ENCODE data around the gene WDR74.
"Not testable (repeated sequence)": the region's sequence is repeated elsewhere in the genome, so short reads cannot be mapped to it uniquely, and the experiment has no call there.

The WDR74 gene

DNA sequence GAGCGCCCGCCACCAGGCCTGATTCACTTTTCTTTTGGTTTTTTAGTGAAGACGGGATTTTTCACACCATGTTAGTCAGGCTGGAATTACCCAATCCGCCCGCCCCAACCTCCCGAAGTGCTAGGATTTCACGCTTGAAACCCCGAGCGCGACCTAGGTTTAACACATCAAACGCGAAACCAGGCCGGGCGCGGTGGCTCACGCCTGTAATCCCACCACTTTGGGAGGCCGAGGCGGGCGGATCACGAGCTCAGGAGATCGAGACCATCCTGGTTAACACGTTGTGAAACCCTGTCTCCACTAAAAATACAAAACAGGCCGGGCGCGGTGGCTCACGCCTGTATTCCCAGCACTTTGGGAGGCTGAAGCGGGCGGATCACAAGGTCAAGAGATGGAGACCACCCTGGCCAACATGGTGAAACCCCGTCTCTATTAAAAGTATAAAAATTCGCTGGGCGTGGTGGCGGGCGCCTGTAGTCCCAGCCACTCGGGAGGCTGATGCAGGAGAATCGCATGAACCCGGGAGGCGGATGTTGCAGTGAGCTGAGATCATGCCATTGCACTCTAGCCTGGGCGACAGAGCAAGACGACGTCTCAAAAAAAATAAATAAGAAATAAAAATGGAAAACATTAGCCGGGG is 1.5 kb upstream of the WDR74 start:
- peak; percentile 87 for DNase-seq

- DNase-seq, result no peak
These were observed 4.1 kb downstream of the WDR74 start for GRCh38 chr11:62835336-62835735.

GRCh38 chr11:62832336-62833234 is 6.8 kb downstream of the WDR74 start, which contains the start of gene TEX54:
TEX54 (minus strand) TSS chr11:62832841.
- DNase-seq, result no peak

DNA sequence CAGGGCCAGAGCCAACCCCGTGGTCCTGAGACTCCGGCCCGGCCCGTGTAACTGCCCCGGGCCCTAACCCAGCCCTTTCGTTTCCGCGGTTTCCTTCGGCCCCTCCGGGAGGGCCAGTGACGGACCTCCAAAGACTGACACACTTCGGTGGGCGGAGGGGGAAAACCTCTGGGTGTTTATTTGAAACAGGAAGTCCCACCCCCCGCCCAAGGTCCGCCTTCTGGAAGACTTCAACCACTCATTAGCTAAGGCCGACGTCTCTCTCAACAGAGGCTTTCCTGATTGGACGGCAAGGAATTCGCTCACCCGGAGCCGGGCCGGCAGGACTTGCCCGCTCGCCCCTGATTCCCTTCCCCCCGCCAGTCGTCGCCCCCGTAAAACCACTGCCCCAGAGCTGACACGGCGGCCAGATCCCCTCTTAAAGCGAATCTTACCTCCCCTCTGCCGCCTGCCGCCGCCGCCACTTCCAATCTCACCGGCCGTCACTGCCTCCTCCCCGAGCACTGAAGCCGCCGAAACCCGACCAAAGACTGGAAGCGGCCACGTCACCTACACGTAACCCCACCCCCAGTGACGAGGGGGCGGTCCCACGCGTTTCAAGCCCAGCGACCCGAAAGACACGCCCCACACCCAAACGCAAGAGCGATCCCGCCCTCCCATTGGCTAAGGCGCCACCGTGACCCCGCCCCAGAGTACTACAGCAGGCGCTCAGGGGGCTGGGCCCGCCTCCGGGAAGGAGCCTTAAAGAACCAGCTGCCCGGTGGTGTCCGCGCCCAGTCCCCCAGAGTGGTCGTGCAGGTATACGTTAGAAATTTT is 7.7 kb downstream of the WDR74 start, which contains the start of gene STX5:
STX5 (minus strand) TSS at position 532 of the 816 bp plus-strand sequence. CDS start 808 bp downstream, outside the sequence.
- peak; percentile 100 for DNase-seq

- DNase-seq, result no peak
These were observed 8.4 kb downstream of the WDR74 start for GRCh38 chr11:62830904-62831519.

DNA sequence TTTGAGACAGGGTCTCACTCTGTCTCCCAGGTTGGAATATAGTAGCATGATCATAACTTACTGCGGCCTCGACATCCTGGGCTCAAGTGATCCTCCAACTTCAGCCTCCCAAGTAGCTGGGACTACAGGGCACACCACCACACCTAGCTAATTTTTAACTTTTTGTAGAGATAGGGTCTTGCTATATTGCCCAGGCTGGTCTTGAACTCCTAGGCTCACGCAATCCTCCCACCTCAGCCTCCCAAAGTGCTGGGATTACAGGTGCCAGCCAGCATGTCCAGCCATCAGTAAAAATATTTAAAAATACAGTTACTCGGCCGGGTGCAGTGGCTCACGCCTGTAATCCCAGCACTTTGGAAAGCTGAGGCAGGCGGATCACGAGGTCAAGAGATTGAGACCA is 11.3 kb downstream of the WDR74 start:
- DNase-seq, result not testable (repeated sequence)

DNA sequence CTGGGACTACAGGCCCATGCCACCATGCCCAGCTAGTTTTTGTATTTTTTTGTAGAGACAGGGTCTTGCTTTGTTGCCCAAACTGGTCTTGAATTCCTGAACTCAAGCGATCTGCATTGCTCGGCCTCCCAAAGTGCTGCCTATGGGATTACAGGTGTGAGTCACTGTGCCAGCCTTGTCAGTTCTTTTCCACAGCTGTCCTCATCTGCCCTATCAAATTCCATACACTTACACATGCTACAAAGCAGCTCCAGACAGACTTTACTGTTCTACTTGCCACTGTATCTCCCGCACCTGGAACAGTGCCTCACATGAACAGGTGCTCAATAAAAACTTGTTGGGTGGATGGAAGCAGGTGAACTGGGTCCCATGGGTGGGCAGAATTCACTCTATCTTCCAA is 15.7 kb downstream of the WDR74 start:
- DNase-seq, result no peak

GRCh38 chr11:62817129-62817528 is 22.3 kb downstream of the WDR74 start:
- DNase-seq, result no peak

DNA sequence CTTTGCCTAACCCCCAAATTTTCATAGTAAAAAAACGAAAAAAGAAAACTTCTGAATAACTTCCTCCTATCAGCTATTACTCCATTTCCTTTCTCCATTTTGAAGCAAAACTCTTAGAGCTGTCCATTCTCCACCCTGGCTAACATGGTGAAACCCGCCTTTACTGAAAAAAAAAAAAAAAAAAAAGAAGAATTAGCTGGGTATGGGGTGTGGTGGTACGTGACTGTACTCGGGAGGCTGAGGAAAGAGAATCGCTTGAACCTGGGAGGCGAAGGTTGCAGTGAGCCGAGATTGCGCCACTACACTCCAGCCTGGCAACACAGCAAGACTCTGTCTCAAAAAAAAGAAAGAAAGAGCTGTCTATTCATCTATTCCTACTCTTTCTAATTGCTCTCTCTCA is 22.8 kb downstream of the WDR74 start:
- no peak for DNase-seq

- DNase-seq, result no peak
These were observed 27.7 kb downstream of the WDR74 start for GRCh38 chr11:62811659-62812058.

DNA sequence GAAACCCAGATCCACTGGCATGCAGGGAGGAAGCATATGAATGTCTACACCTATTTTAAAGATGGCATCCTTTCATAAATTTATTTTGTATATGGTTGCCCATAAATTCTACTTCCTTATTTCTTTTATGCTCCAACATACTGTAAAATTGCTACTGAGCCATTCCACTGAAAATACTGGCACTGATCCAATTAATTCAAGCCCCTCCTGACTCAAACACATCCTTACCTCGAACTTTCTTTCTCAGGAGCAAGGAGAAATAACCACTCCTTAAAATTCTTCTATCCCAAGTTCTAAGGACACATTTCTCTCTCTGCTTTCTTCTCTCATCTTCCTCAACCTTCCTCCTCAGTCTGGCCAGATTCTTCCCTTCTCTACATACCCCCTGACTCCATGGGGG is 28.6 kb downstream of the WDR74 start:
- no peak for DNase-seq

- no peak for DNase-seq
These were observed 32.7 kb downstream of the WDR74 start for GRCh38 chr11:62806611-62807121.

DNA sequence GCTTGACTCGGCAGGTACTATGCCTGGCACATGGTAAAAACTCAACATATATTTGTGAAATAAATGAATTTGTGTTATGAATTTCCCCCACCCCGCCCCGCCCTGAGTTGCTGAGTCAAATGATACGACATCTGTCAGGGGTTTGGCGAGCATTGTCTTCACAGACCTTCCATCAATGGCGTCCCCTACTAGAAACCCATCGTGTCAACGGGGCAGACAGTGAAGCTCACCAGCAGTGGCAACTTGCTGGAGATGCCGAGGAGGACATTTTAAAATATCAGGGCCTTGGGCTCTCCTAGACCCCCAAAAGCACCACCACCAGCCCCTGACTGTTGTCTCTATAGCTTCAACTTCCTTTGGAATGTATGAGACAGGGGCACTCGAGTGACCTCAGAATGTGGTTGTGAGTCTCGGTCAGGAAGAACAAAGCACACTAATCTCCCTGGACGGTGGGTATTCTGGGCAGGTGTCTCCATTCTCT is 33.4 kb downstream of the WDR74 start:
- DNase-seq, result peak; percentile 48

- peak; percentile 97 for DNase-seq
These were observed 34.1 kb downstream of the WDR74 start, which contains the start of gene NXF1 for GRCh38 chr11:62805076-62805892. NXF1 (minus strand) TSS chr11:62805440; CDS start chr11:62805356, 84 bp downstream.

- DNase-seq, result no peak
These were observed 34.9 kb downstream of the WDR74 start for GRCh38 chr11:62804310-62805075.

- no peak for DNase-seq
These were observed 38.3 kb downstream of the WDR74 start for GRCh38 chr11:62801071-62801470.

- DNase-seq, result no peak
These were observed 39.9 kb downstream of the WDR74 start for GRCh38 chr11:62799486-62799885.

- DNase-seq, result no peak
These were observed 43.1 kb downstream of the WDR74 start for GRCh38 chr11:62796281-62796680.

DNA sequence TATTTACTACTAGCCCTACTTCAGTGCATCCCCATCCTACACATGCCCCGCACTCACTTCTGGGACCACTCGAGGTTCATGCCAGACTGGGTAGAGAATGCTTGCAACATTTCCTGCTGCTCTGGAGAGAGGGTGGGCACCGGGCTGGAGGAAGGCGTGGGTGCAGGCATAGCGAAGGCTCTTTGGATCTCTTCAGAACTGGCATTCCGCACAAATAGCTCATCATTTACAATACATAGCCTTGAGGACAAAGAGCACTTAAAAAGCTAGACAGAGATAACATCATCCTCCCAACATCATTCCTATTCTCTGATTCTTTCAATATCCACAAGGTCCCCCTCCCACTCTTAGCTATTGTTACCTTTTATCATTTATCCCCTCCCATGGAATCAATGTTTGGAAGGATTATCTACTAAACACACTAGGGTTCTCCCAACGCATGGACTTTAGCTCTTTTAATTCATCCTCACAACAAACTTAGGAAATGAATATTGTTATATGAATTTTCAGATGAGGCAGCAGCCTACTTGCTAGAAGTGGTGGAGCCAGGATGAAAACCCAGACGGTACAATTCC is 45.1 kb downstream of the WDR74 start:
- no peak for DNase-seq

DNA sequence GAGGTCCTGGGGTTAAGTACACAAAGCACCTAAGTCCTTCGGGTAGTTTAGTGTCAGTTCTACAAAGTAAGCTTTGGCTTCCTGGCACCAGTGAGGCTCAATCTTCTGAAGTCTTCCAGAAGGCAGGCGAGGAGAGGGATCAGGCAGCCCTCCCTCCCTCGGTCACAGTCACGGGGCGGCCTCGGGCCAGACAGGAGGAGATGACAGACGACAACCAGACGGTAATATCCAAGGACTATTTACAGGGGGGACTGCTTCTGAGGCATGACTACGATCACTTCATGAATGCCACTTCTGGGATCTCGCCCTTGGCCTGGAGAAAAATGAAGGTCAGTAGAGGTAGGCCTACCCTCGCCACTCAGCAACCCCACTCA is 47.2 kb downstream of the WDR74 start:
- no peak for DNase-seq
